Endodermal cell (in vitro differentiated cells): ENCODE measurements around the gene MTA1. TPM values are rescaled to one million over a fixed set of nuclear protein-coding genes. Genes with fewer than 3 reads are reported as not detected.

Experiments
- DNase-seq: peaks from one replicate; pipeline ENCODE4 v3.0.0-alpha.2; 2017
- H3K27ac ChIP-seq: 2 replicates; pipeline ENCODE4 v1.5.1; 2013; ENCODE audit warnings: mild to moderate bottlenecking, low read depth, low read length, moderate library complexity
- H3K27me3 ChIP-seq: 2 replicates; pipeline ENCODE4 v1.6.1; 2013; ENCODE audit warnings: mild to moderate bottlenecking, low read length, moderate library complexity; ENCODE audit not compliant: insufficient read depth, control insufficient read depth, poor library complexity, severe bottlenecking
- H3K36me3 ChIP-seq: 2 replicates; pipeline ENCODE4 v1.7.0; 2013; ENCODE audit warnings: mild to moderate bottlenecking, low read length, moderate library complexity; ENCODE audit not compliant: control insufficient read depth, insufficient read depth
- H3K4me1 ChIP-seq: one replicate; pipeline ENCODE4 v1.7.0; 2013; ENCODE audit warnings: low read length; ENCODE audit not compliant: control insufficient read depth, insufficient read depth
- H3K4me3 ChIP-seq: 2 replicates; pipeline ENCODE4 v1.5.1; 2013; ENCODE audit warnings: mild to moderate bottlenecking, low read length, moderate library complexity
- H3K9ac ChIP-seq: 2 replicates; pipeline ENCODE4 v1.6.1; 2013; ENCODE audit warnings: mild to moderate bottlenecking, low read length, moderate library complexity; ENCODE audit not compliant: poor library complexity, severe bottlenecking; ENCODE audit errors: extremely low read depth
- H3K9me3 ChIP-seq: 2 replicates; pipeline ENCODE4 v1.6.1; 2013; ENCODE audit warnings: mild to moderate bottlenecking, low read length, moderate library complexity; ENCODE audit not compliant: control insufficient read depth
- H3K27ac Mint-ChIP-seq: 2 replicates; pipeline ENCODE4 v1.8.0; 2020; ENCODE audit warnings: mixed read lengths
- H3K27me3 Mint-ChIP-seq: 2 replicates; pipeline ENCODE4 v1.8.0; 2021; ENCODE audit warnings: mild to moderate bottlenecking, mixed read lengths; ENCODE audit not compliant: insufficient read depth
- H3K36me3 Mint-ChIP-seq: 2 replicates; pipeline ENCODE4 v1.8.0; 2020; ENCODE audit warnings: low read depth, mixed read lengths
- H3K4me1 Mint-ChIP-seq: 2 replicates; pipeline ENCODE4 v1.8.0; 2020; ENCODE audit warnings: mixed read lengths
- H3K4me3 Mint-ChIP-seq: 2 replicates; pipeline ENCODE4 v1.8.0; 2020; ENCODE audit warnings: mild to moderate bottlenecking, moderate library complexity, mixed read lengths
- H3K9me3 Mint-ChIP-seq: 2 replicates; pipeline ENCODE4 v1.8.0; 2020; ENCODE audit warnings: mild to moderate bottlenecking, mixed read lengths
- CTCF ChIP-seq: fragments of 200-600 bp; sonication (generic); conservative IDR thresholded peaks from 2 replicates; pipeline ENCODE4 v1.5.0; 2021; ENCODE audit warnings: antibody characterized with exemption, mild to moderate bottlenecking
- WGBS, 2 experiments: methylation state at CpG; one replicate each; pipeline versions ENCODE4 v1.1.5 to v1.1.7; 2013; ENCODE audit warnings: missing lambda C conversion rate in 2 of 2, mixed read lengths in 1 of 2; ENCODE audit not compliant: insufficient coverage in 1 of 2, insufficient read length in 1 of 2; 5-methylcytosine and 5-hydroxymethylcytosine counted together
- total RNA-seq, 2 donors: library from RNA; stranded (reverse); fragmentation: NEBNext Ultra II Directional in 1 of 2; extraction: Animal tissue kit (Norgen Biotek cat#: 25700) in 1 of 2; gene quantifications; 2 replicates in 1 of 2; 3 replicates in 1 of 2; pipeline ENCODE4 v1.2.1, GENCODE V29; 2021

Gene MTA1
- total RNA-seq, 2 donors from 2014 or later, result 245 to 246 TPM

GRCh38 chr14:105427412-105427811, 7.8 kb downstream of the MTA1 start:
- Mint-ChIP-seq H3K9me3 (peaks cover 10% of the 10 kb centered on the region), H3K4me3 (no peak overlapping the region), H3K27me3 (no peaks in the 10 kb centered on the region), H3K27ac (no peak overlapping the region), H3K36me3 (peaks cover 70% of the 10 kb centered on the region), H3K4me1 (no peaks in the 10 kb centered on the region)
- 97 to 100% methylated on average over 9 to 10 of the region's 10 CpGs for WGBS, 2 experiments
- H3K27ac ChIP-seq, result no peak overlapping the region
- DNase-seq, result no peak
- peaks cover 53% of the 10 kb centered on the region for H3K36me3 ChIP-seq
- no peaks in the 10 kb centered on the region for H3K4me1 ChIP-seq
- no peak overlapping the region for H3K4me3 ChIP-seq
- no peak overlapping the region for H3K9ac ChIP-seq
- H3K9me3 ChIP-seq, result peaks cover 19% of the 10 kb centered on the region
- no peaks in the 10 kb centered on the region for H3K27me3 ChIP-seq
- TF ChIP-seq CTCF, result no peak

GRCh38 chr14:105427936-105428485, 8.4 kb downstream of the MTA1 start:
- no peak overlapping the region for H3K4me3 Mint-ChIP-seq
- no peak for DNase-seq

GRCh38 chr14:105430042-105430441, 10.4 kb downstream of the MTA1 start:
- peaks cover 10% of the 10 kb centered on the region for H3K9me3 Mint-ChIP-seq
- H3K9ac ChIP-seq, result no peak overlapping the region
- H3K27me3 ChIP-seq, result no peaks in the 10 kb centered on the region
- H3K36me3 Mint-ChIP-seq, result peaks cover 77% of the 10 kb centered on the region
- H3K36me3 ChIP-seq, result peaks cover 43% of the 10 kb centered on the region
- H3K4me3 ChIP-seq, result no peak overlapping the region
- no peak overlapping the region for H3K27ac Mint-ChIP-seq
- H3K4me3 Mint-ChIP-seq, result no peak overlapping the region
- DNase-seq, result no peak
- H3K27ac ChIP-seq, result no peak overlapping the region
- H3K4me1 Mint-ChIP-seq, result no peaks in the 10 kb centered on the region
- peaks cover 19% of the 10 kb centered on the region for H3K9me3 ChIP-seq
- H3K4me1 ChIP-seq, result no peaks in the 10 kb centered on the region
- H3K27me3 Mint-ChIP-seq, result no peaks in the 10 kb centered on the region
- WGBS, 2 experiments, result 90 to 94% methylated on average over 3 to 6 of the region's 6 CpGs
- TF ChIP-seq CTCF, result no peak

More at GRCh38 chr14:105427936-105428485, 8.4 kb downstream of the MTA1 start:
- H3K27ac Mint-ChIP-seq, result no peak overlapping the region
- Histone ChIP-seq H3K36me3 (peaks cover 48% of the 10 kb centered on the region), H3K27me3 (no peaks in the 10 kb centered on the region), H3K9ac (no peak overlapping the region), H3K9me3 (peaks cover 19% of the 10 kb centered on the region), H3K4me1 (no peaks in the 10 kb centered on the region), H3K4me3 (no peak overlapping the region), H3K27ac (no peak overlapping the region)
- no peaks in the 10 kb centered on the region for H3K27me3 Mint-ChIP-seq
- H3K9me3 Mint-ChIP-seq, result peaks cover 10% of the 10 kb centered on the region
- H3K4me1 Mint-ChIP-seq, result no peaks in the 10 kb centered on the region
- TF ChIP-seq CTCF, result no peak
- 92 to 97% methylated on average over 5 to 9 of the region's 9 CpGs for WGBS, 2 experiments
- H3K36me3 Mint-ChIP-seq, result peaks cover 70% of the 10 kb centered on the region
